Activated B cell treated with CpG ODN at 0.5 μM for 24 hours (primary cell): Measurements from ENCODE around the gene LATS1. TPM values are rescaled to one million over a fixed set of nuclear protein-coding genes. Genes with fewer than 3 reads are reported as not detected.
A peak's percentile ranks its signal among the peaks of the same experiment; 100 is the strongest.

Source experiments
- ATAC-seq: fragments of 200-7000 bp; cut with Tn5 transposase; one replicate; pipeline ENCODE4 v1.10.0; 2021; ENCODE audit warnings: low read depth, mild to moderate bottlenecking, moderate library complexity
- CTCF ChIA-PET: fragments of 350-600 bp; sonication (Branson Sonifier 250); formaldehyde crosslinking; loops from one replicate; lab custom pipeline; 2021; ENCODE audit warnings: antibody characterized with exemption; lab: Charles Lee
- POLR2A ChIA-PET: fragments of 350-600 bp; sonication (Branson Sonifier 250); formaldehyde crosslinking; loops from one replicate; lab custom pipeline; 2021; ENCODE audit warnings: antibody characterized with exemption; lab: Charles Lee
- DNase-seq: peaks from one replicate; pipeline ENCODE4 v3.0.0; 2022
- H3K27ac Mint-ChIP-seq: one replicate; pipeline ENCODE4 v1.8.0; 2020; ENCODE audit warnings: mixed read lengths
- H3K27me3 Mint-ChIP-seq: one replicate; pipeline ENCODE4 v1.8.0; 2021; ENCODE audit warnings: mixed read lengths
- H3K36me3 Mint-ChIP-seq: one replicate; pipeline ENCODE4 v1.8.0; 2021; ENCODE audit warnings: low read depth, mixed read lengths
- H3K4me1 Mint-ChIP-seq: one replicate; pipeline ENCODE4 v1.8.0; 2021; ENCODE audit warnings: mixed read lengths
- H3K4me3 Mint-ChIP-seq: one replicate; pipeline ENCODE4 v1.8.0; 2020; ENCODE audit warnings: mild to moderate bottlenecking, mixed read lengths
- H3K9me3 Mint-ChIP-seq: one replicate; pipeline ENCODE4 v1.8.0; 2020; ENCODE audit warnings: mixed read lengths
- CTCF ChIP-seq: fragments of 200-600 bp; IDR thresholded peaks from one replicate; pipeline ENCODE4 v1.8.0; 2022; ENCODE audit warnings: antibody characterized with exemption, mild to moderate bottlenecking
- intact Hi-C: fragments of 100-400 bp; cut with micrococcal nuclease; formaldehyde crosslinking; loops from one replicate; pipeline ENCODE4 v1.15.1; 2024
- total RNA-seq: library from RNA; stranded (reverse); gene quantifications from 2 replicates; pipeline ENCODE4 v1.2.3, GENCODE V29; 2022

LATS1 gene
- total RNA-seq, 1 donor from 2014 or later: 42.0 TPM

- ChIA-PET POLR2A (no interaction called here), CTCF (no interaction called here)
- Mint-ChIP-seq H3K36me3 (peaks cover 46% of the 10 kb centered on the region), H3K27ac (no peak overlapping the region), H3K4me3 (no peak overlapping the region), H3K27me3 (no peaks in the 10 kb centered on the region), H3K4me1 (peaks cover 7% of the 10 kb centered on the region), H3K9me3 (no peaks in the 10 kb centered on the region)
- intact Hi-C loops: no loop called here
- ATAC-seq: no peak
- DNase-seq: no peak
- no peak for TF ChIP-seq CTCF
These were observed 83.6 kb downstream of the LATS1 start for GRCh38 chr6:149634315-149634714.

GRCh38 chr6:149628875-149629510 is 88.9 kb downstream of the LATS1 start:
- Mint-ChIP-seq H3K9me3 (no peaks in the 10 kb centered on the region), H3K36me3 (peaks cover 33% of the 10 kb centered on the region), H3K27ac (peak overlapping the region; percentile 90), H3K27me3 (no peaks in the 10 kb centered on the region), H3K4me1 (peaks cover 21% of the 10 kb centered on the region), H3K4me3 (peak overlapping the region; percentile 50)
- ChIA-PET CTCF (no interaction called here), POLR2A (interaction anchor here (0.7 kb wide), 1 partner anchor 149 kb away, joined by 3 read pairs; no protein-coding TSS in a partner anchor)
- intact Hi-C loops: loop anchor here (1.0 to 2.0 kb wide), 2 partner anchors 19 to 64 kb away; partner anchors contain the start of gene KATNA1
- DNase-seq (no peak), ATAC-seq (peak; percentile 89)
- TF ChIP-seq CTCF: no peak

- TF ChIP-seq CTCF: no peak
- H3K4me3 Mint-ChIP-seq: no peak overlapping the region
- peaks cover 21% of the 10 kb centered on the region for H3K4me1 Mint-ChIP-seq
- DNase-seq (no peak), ATAC-seq (no peak)
- H3K27me3 Mint-ChIP-seq: no peaks in the 10 kb centered on the region
- H3K27ac Mint-ChIP-seq: peak overlapping the region; percentile 65
- intact Hi-C loops: loop anchor here (2.0 kb wide), 1 partner anchor 63 kb away; no protein-coding TSS in a partner anchor
- ChIA-PET CTCF (interaction anchor here (0.7 kb wide), 1 partner anchor 239 kb away, joined by 3 read pairs; no protein-coding TSS in a partner anchor), POLR2A (no interaction called here)
- peaks cover 41% of the 10 kb centered on the region for H3K36me3 Mint-ChIP-seq
- no peaks in the 10 kb centered on the region for H3K9me3 Mint-ChIP-seq
These were observed 90.2 kb downstream of the LATS1 start for GRCh38 chr6:149627672-149628071.

- POLR2A ChIA-PET: no interaction called here
- no peak overlapping the region for H3K4me3 Mint-ChIP-seq
- no peak for TF ChIP-seq CTCF
- ATAC-seq (no peak), DNase-seq (no peak)
- CTCF ChIA-PET: no interaction called here
- H3K4me1 Mint-ChIP-seq: no peaks in the 10 kb centered on the region
- intact Hi-C loops: no loop called here
- H3K36me3 Mint-ChIP-seq: peaks cover 65% of the 10 kb centered on the region
- H3K27me3 Mint-ChIP-seq: no peaks in the 10 kb centered on the region
- H3K9me3 Mint-ChIP-seq: peaks cover 3% of the 10 kb centered on the region
- H3K27ac Mint-ChIP-seq: no peak overlapping the region
These were observed 102.1 kb downstream of the LATS1 start for GRCh38 chr6:149615805-149616204.

GRCh38 chr6:149614337-149614736 is 103.6 kb downstream of the LATS1 start:
- Mint-ChIP-seq H3K27ac (no peak overlapping the region), H3K4me3 (no peak overlapping the region), H3K9me3 (peaks cover 3% of the 10 kb centered on the region), H3K4me1 (no peaks in the 10 kb centered on the region), H3K36me3 (peaks cover 57% of the 10 kb centered on the region), H3K27me3 (no peaks in the 10 kb centered on the region)
- DNase-seq (no peak), ATAC-seq (no peak)
- no peak for TF ChIP-seq CTCF
- POLR2A ChIA-PET: no interaction called here
- CTCF ChIA-PET: no interaction called here
- intact Hi-C loops: no loop called here
